ENCODE measurements around the gene CNTNAP4.

- TF ChIP-seq CTCF (IDR thresholded peaks at IDR 0.05) (no peak), POLR2A (IDR thresholded peaks at IDR 0.05) (no peak), POLR2AphosphoS5 (IDR thresholded peaks at IDR 0.05) (no peak)
These were observed 294.6 kb downstream of the CNTNAP4 start for GRCh38 chr16:76571755-76572154.
